Glomerular endothelial cell (primary cell): ENCODE data around the gene H6PD. TPM values are rescaled to one million over a fixed set of nuclear protein-coding genes. Genes with fewer than 3 reads are reported as not detected.

Experiments used
- DNase-seq: peaks from one replicate; pipeline ENCODE4 v3.0.0-alpha.2; 2011; ENCODE audit warnings: low read depth, low spot score; ENCODE audit errors: extremely low read depth
- total RNA-seq: library from RNA; depleted of rRNA; stranded (reverse); fragments of >200 nt; gene quantifications from 2 replicates; pipeline ENCODE4 v1.2.3, GENCODE V29; 2015

Gene H6PD
- total RNA-seq, 1 donor from 2014 or later, result 54.3 TPM

GRCh38 chr1:9238550-9238949 lies 4.0 kb downstream of the H6PD start:
- DNase-seq, result no peak

- DNase-seq, result no peak
Observed at GRCh38 chr1:9239622-9240401, 5.2 kb downstream of the H6PD start.

GRCh38 chr1:9240914-9241820 lies 6.6 kb downstream of the H6PD start:
- DNase-seq, result no peak

GRCh38 chr1:9241891-9242290 lies 7.3 kb downstream of the H6PD start:
- no peak for DNase-seq

- DNase-seq, result no peak
Observed at GRCh38 chr1:9242338-9242969, 7.9 kb downstream of the H6PD start.

GRCh38 chr1:9243066-9243739 lies 8.6 kb downstream of the H6PD start:
- DNase-seq, result no peak

- DNase-seq, result no peak
Observed at GRCh38 chr1:9244501-9245229, 10.1 kb downstream of the H6PD start.

GRCh38 chr1:9245230-9245619 lies 10.7 kb downstream of the H6PD start:
- no peak for DNase-seq

GRCh38 chr1:9245661-9246060 lies 11.1 kb downstream of the H6PD start:
- DNase-seq, result no peak

- no peak for DNase-seq
Observed at GRCh38 chr1:9246215-9246614, 11.6 kb downstream of the H6PD start.

GRCh38 chr1:9246841-9247785 lies 12.5 kb downstream of the H6PD start:
- DNase-seq, result no peak

- no peak for DNase-seq
Observed at GRCh38 chr1:9247894-9248293, 13.3 kb downstream of the H6PD start.

- DNase-seq, result no peak
Observed at GRCh38 chr1:9248341-9249262, 14.0 kb downstream of the H6PD start.

GRCh38 chr1:9249263-9249533 lies 14.6 kb downstream of the H6PD start:
- DNase-seq, result no peak

- DNase-seq, result no peak
Observed at GRCh38 chr1:9249534-9250410, 15.2 kb downstream of the H6PD start.

- DNase-seq, result no peak
Observed at GRCh38 chr1:9250411-9251381, 16.1 kb downstream of the H6PD start.
